ENCODE data around the gene UNC80.

- TF ChIP-seq, protein P1, sequence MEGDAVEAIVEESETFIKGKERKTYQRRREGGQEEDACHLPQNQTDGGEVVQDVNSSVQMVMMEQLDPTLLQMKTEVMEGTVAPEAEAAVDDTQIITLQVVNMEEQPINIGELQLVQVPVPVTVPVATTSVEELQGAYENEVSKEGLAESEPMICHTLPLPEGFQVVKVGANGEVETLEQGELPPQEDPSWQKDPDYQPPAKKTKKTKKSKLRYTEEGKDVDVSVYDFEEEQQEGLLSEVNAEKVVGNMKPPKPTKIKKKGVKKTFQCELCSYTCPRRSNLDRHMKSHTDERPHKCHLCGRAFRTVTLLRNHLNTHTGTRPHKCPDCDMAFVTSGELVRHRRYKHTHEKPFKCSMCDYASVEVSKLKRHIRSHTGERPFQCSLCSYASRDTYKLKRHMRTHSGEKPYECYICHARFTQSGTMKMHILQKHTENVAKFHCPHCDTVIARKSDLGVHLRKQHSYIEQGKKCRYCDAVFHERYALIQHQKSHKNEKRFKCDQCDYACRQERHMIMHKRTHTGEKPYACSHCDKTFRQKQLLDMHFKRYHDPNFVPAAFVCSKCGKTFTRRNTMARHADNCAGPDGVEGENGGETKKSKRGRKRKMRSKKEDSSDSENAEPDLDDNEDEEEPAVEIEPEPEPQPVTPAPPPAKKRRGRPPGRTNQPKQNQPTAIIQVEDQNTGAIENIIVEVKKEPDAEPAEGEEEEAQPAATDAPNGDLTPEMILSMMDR (IDR thresholded peaks at IDR 0.05; ENCODE audit: poor library complexity, severe bottlenecking): no peak
- TF ChIP-seq POLR2AphosphoS5 (IDR thresholded peaks at IDR 0.05): peak; percentile 71
- TF ChIP-seq EZH2 (IDR thresholded peaks at IDR 0.05; ENCODE audit: borderline replicate concordance, insufficient read depth, low read length, poor library complexity, severe bottlenecking): no peak
- TF ChIP-seq EP300 (conservative IDR thresholded peaks at IDR 0.05; ENCODE audit: poor library complexity, severe bottlenecking): no peak
Measured at GRCh38 chr2:209787416-209787815, 15.8 kb downstream of the UNC80 start.
